NCI-H2107 (cell line): Measurements from ENCODE around the gene SPPL2B.
A peak's percentile ranks its signal among the peaks of the same experiment; 100 is the strongest.
"Not testable (repeated sequence)": the region's sequence is repeated elsewhere in the genome, so short reads cannot be mapped to it uniquely, and the experiment has no call there.

Experiments used
- DNase-seq: peaks from one replicate; lab custom pipeline; 2025; lab: John Stamatoyannopoulos, UW

The SPPL2B gene

GRCh38 chr19:2328401-2329148 is at the start of gene SPPL2B, which contains the start of gene LSM7:
SPPL2B (plus strand) TSS chr19:2328684; CDS start chr19:2328710, 26 bp downstream.
LSM7 (minus strand) TSS chr19:2328586; CDS start chr19:2328566, 20 bp downstream.
- DNase-seq = peak; percentile 71

GRCh38 chr19:2280633-2281264 is 47.7 kb upstream of the SPPL2B start:
- DNase-seq = no peak

GRCh38 chr19:2281265-2282061 is 47.0 kb upstream of the SPPL2B start:
- DNase-seq = not testable (repeated sequence)

GRCh38 chr19:2282062-2282861 is 46.2 kb upstream of the SPPL2B start, which contains the start of gene PEAK3:
PEAK3 (minus strand) TSS chr19:2282175; CDS start chr19:2280931, 1,244 bp downstream.
- no peak for DNase-seq

- DNase-seq = no peak
Observed at GRCh38 chr19:2282862-2283237, 45.6 kb upstream of the SPPL2B start.

- DNase-seq = no peak
Observed at GRCh38 chr19:2283835-2284507, 44.5 kb upstream of the SPPL2B start.

- DNase-seq = no peak
Observed at GRCh38 chr19:2286402-2287140, 41.9 kb upstream of the SPPL2B start.

- DNase-seq = no peak
Observed at GRCh38 chr19:2287585-2288337, 40.7 kb upstream of the SPPL2B start.

- no peak for DNase-seq
Observed at GRCh38 chr19:2288338-2288817, 40.1 kb upstream of the SPPL2B start.

GRCh38 chr19:2288818-2289713 is 39.4 kb upstream of the SPPL2B start:
- no peak for DNase-seq

GRCh38 chr19:2289714-2290435 is 38.6 kb upstream of the SPPL2B start:
- DNase-seq = no peak

GRCh38 chr19:2290441-2291184 is 37.9 kb upstream of the SPPL2B start:
- DNase-seq = no peak

GRCh38 chr19:2291185-2291751 is 37.2 kb upstream of the SPPL2B start:
- no peak for DNase-seq

GRCh38 chr19:2294687-2295335 is 33.7 kb upstream of the SPPL2B start:
- no peak for DNase-seq

GRCh38 chr19:2296141-2296540 is 32.3 kb upstream of the SPPL2B start:
- no peak for DNase-seq

- no peak for DNase-seq
Observed at GRCh38 chr19:2300533-2300932, 28.0 kb upstream of the SPPL2B start.
